Natural killer cell (primary cell): Measurements from ENCODE around the gene INCA1. TPM values are rescaled to one million over a fixed set of nuclear protein-coding genes. Genes with fewer than 3 reads are reported as not detected.

Experiments
- ATAC-seq, 3 donors: fragments of 150-1000 bp in 2 of 3; fragments of 200-7000 bp in 1 of 3; cut with Tn5 transposase; 1 replicate in 1 of 3; 2 replicates in 2 of 3; pipeline ENCODE4 v1.10.0; 2021; ENCODE audit warnings: mild to moderate bottlenecking in 2 of 3, moderate library complexity in 2 of 3
- DNase-seq, 2 donors: peaks; one replicate each; pipeline versions ENCODE4 v3.0.0 to v3.0.0-alpha.2; 2013 to 2021; ENCODE audit warnings: mixed read lengths in 1 of 2
- H3K27ac ChIP-seq: one replicate; pipeline ENCODE4 v1.5.1; 2013; ENCODE audit warnings: mild to moderate bottlenecking, low read length
- H3K27me3 ChIP-seq: one replicate; pipeline ENCODE4 v1.6.1; 2013; ENCODE audit warnings: low read length; ENCODE audit not compliant: control insufficient read depth, insufficient read depth
- H3K36me3 ChIP-seq: one replicate; pipeline ENCODE4 v1.6.1; 2013; ENCODE audit warnings: low read length; ENCODE audit not compliant: control insufficient read depth, insufficient read depth
- H3K4me1 ChIP-seq: one replicate; pipeline ENCODE4 v1.6.1; 2013; ENCODE audit warnings: low read length; ENCODE audit not compliant: control insufficient read depth, insufficient read depth
- H3K4me3 ChIP-seq: one replicate; pipeline ENCODE4 v1.5.1; 2013; ENCODE audit warnings: low read length
- H3K9me3 ChIP-seq: one replicate; pipeline ENCODE4 v1.6.1; 2013; ENCODE audit warnings: low read length; ENCODE audit not compliant: control insufficient read depth, insufficient read depth
- H3K27ac Mint-ChIP-seq, 2 donors: one replicate each; pipeline ENCODE4 v1.8.0; 2022; ENCODE audit warnings: mild to moderate bottlenecking in 2 of 2, mixed read lengths in 2 of 2, moderate library complexity in 1 of 2
- H3K27me3 Mint-ChIP-seq, 2 donors: one replicate each; pipeline ENCODE4 v1.8.0; 2022; ENCODE audit warnings: low read depth in 2 of 2, mixed read lengths in 2 of 2
- H3K36me3 Mint-ChIP-seq: one replicate; pipeline ENCODE4 v1.8.0; 2022; ENCODE audit warnings: mixed read lengths
- H3K4me1 Mint-ChIP-seq, 2 donors: one replicate each; pipeline ENCODE4 v1.8.0; 2022; ENCODE audit warnings: mixed read lengths in 2 of 2
- H3K4me3 Mint-ChIP-seq: one replicate; pipeline ENCODE4 v1.8.0; 2022; ENCODE audit warnings: mild to moderate bottlenecking, moderate library complexity, mixed read lengths
- H3K9me3 Mint-ChIP-seq, 2 donors: one replicate each; pipeline ENCODE4 v1.8.0; 2022; ENCODE audit warnings: mixed read lengths in 2 of 2
- WGBS: methylation state at CpG from one replicate; pipeline ENCODE4 v1.1.7; 2013; ENCODE audit warnings: missing lambda C conversion rate; ENCODE audit not compliant: insufficient coverage; 5-methylcytosine and 5-hydroxymethylcytosine counted together
- intact Hi-C: fragments of 100-400 bp; cut with micrococcal nuclease; formaldehyde crosslinking; loops from one replicate; pipeline ENCODE4 v1.14.2; 2022
- total RNA-seq, 4 donors: library from RNA; stranded (reverse); fragments of 120-200 nt in 1 of 4; gene quantifications; one replicate each; pipeline versions ENCODE4 v1.2.3 to v1.2.4, GENCODE V29; 2013 to 2022
- TF ChIP-seq, protein P1 (sequence below): fragments of 200-600 bp; IDR thresholded peaks from one replicate; pipeline ENCODE4 v1.8.0; 2022; ENCODE audit warnings: antibody characterized with exemption

The INCA1 gene
- total RNA-seq, 3 donors from 2014 or later (not counting 1 experiment from before 2014, with no cell fraction given): 0.39 to 0.54 TPM; not detected in 1

- H3K36me3 ChIP-seq: peaks cover 18% of the 10 kb centered on the region
- TF ChIP-seq, protein P1, sequence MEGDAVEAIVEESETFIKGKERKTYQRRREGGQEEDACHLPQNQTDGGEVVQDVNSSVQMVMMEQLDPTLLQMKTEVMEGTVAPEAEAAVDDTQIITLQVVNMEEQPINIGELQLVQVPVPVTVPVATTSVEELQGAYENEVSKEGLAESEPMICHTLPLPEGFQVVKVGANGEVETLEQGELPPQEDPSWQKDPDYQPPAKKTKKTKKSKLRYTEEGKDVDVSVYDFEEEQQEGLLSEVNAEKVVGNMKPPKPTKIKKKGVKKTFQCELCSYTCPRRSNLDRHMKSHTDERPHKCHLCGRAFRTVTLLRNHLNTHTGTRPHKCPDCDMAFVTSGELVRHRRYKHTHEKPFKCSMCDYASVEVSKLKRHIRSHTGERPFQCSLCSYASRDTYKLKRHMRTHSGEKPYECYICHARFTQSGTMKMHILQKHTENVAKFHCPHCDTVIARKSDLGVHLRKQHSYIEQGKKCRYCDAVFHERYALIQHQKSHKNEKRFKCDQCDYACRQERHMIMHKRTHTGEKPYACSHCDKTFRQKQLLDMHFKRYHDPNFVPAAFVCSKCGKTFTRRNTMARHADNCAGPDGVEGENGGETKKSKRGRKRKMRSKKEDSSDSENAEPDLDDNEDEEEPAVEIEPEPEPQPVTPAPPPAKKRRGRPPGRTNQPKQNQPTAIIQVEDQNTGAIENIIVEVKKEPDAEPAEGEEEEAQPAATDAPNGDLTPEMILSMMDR: no peak
- Mint-ChIP-seq H3K36me3 (no peaks in the 10 kb centered on the region), H3K4me1 (peaks cover 4 to 13% of the 10 kb centered on the region in 2 donors), H3K4me3 (peak within 1 kb of the TSS; percentile 42), H3K27ac (no peak within 1 kb of the TSS), H3K9me3 (no peaks in the 10 kb centered on the region), H3K27me3 (no peaks in the 10 kb centered on the region)
- ATAC-seq: peak; percentile 74 to 90 (median 75)
- peaks cover 32% of the 10 kb centered on the region for H3K4me1 ChIP-seq
- WGBS: under 1% methylated on average over 65 of the region's 66 CpGs
- H3K27me3 ChIP-seq: no peaks in the 10 kb centered on the region
- peak; percentile 93 to 98 for DNase-seq
- peak within 1 kb of the TSS; percentile 89 for H3K4me3 ChIP-seq
- intact Hi-C loops: loop anchor here (1.0 to 2.0 kb wide), 3 partner anchors 20 to 65 kb away; partner anchors contain the start of genes CHRNE, PFN1, RNF167 and SLC25A11
- no peaks in the 10 kb centered on the region for H3K9me3 ChIP-seq
- H3K27ac ChIP-seq: peak within 1 kb of the TSS; percentile 86
These were observed 29.5 kb downstream of the INCA1 start, which contains the start of gene SPAG7 for GRCh38 chr17:4967539-4968485. Gene SPAG7 (minus strand): TSS chr17:4967817. CDS start chr17:4967804, 13 bp downstream.

DNA sequence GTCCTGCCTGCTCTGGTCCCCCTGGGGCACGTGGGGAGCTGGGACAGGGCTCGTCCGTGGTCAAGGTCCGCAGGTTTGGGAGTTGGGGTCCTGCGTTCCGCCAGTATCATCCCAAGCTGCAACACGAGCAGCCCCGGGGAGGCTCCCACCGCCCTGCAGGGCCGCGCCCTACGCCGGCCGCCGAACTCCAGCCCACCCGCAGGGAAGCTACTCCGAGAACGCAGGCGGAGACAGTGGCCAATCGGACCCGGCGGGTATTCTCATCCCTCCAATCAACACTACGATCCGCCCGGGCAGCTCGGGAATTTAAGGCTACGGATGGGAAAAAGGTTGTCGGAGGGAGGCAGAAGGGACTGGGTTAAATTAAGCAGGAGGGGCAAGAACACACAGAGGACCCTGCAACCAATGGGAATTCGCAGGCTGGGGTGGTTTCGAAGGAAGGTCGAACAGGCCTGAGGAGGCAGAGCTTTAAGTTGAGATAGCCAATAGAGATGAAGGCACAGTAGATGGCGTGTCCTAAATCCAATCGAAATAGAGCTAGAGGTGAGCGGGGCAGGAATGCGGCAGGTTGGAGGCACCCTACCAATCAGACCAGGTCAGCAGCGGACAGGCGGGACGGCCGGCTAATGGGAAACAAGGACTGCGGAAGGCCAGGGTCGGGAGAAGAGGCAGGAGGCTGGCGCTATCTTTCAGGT is 30.3 kb downstream of the INCA1 start:
- Mint-ChIP-seq H3K4me1 (peaks cover 4 to 13% of the 10 kb centered on the region in 2 donors), H3K9me3 (no peaks in the 10 kb centered on the region), H3K27me3 (no peaks in the 10 kb centered on the region), H3K27ac (no peak overlapping the region), H3K36me3 (no peaks in the 10 kb centered on the region), H3K4me3 (no peak overlapping the region)
- TF ChIP-seq, protein P1: no peak
- WGBS: 0% methylated on average over 39 of the region's 42 CpGs
- H3K27ac ChIP-seq: peak overlapping the region; percentile 86
- DNase-seq (peak; percentile 87 to 98), ATAC-seq (peak; percentile 78 to 93 (median 86))
- intact Hi-C loops: loop anchor here (1.0 to 2.0 kb wide), 3 partner anchors 19 to 64 kb away; partner anchors contain the start of genes CHRNE, PFN1, RNF167 and SLC25A11
- peaks cover 12% of the 10 kb centered on the region for H3K36me3 ChIP-seq
- H3K27me3 ChIP-seq: no peaks in the 10 kb centered on the region
- peak overlapping the region; percentile 89 for H3K4me3 ChIP-seq
- no peaks in the 10 kb centered on the region for H3K9me3 ChIP-seq
- peaks cover 32% of the 10 kb centered on the region for H3K4me1 ChIP-seq

GRCh38 chr17:4965311-4965986 is 31.9 kb downstream of the INCA1 start:
- TF ChIP-seq, protein P1: no peak
- intact Hi-C loops: no loop called here
- Histone ChIP-seq H3K27me3 (no peaks in the 10 kb centered on the region), H3K27ac (no peak overlapping the region), H3K4me1 (peaks cover 32% of the 10 kb centered on the region), H3K4me3 (no peak overlapping the region), H3K9me3 (no peaks in the 10 kb centered on the region), H3K36me3 (peaks cover 14% of the 10 kb centered on the region)
- Mint-ChIP-seq H3K36me3 (no peaks in the 10 kb centered on the region), H3K4me1 (peaks cover 4 to 13% of the 10 kb centered on the region in 2 donors), H3K27ac (no peak overlapping the region), H3K9me3 (no peaks in the 10 kb centered on the region), H3K4me3 (peak overlapping the region; percentile 17), H3K27me3 (no peaks in the 10 kb centered on the region)
- 96% methylated on average over 12 of the region's 15 CpGs for WGBS
- no peak for DNase-seq
- no peak for ATAC-seq
